Measurements from ENCODE around the gene FAM171A1. TPM values are rescaled to one million over a fixed set of nuclear protein-coding genes. Genes with fewer than 3 reads are reported as not detected.

FAM171A1 gene
- total and polyA plus RNA-seq, 8 donors: 12.4 to 34.1 (median 21.4) TPM

DNA sequence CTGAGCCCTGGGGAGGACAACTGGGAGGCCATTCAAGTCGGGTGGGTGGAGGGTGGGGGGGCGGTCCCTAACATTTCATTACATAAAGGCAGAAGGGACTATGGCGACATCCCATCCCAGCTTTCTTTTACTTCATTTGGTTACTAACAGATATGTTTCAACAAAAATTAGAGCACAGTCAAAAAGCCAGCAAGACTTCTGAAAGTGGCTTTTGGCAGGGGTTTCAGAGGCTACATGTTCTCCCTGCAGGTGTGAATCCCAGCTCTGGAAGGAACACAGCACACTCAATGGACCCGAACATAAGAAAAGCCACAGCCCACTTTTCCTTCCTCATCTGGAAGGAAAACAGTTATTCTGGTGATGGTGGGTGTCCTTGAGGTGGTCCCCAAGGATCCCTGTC lies 7.1 kb downstream of the FAM171A1 start:
- no peak for TF ChIP-seq CTCF (IDR thresholded peaks at IDR 0.05)
- intact Hi-C loops (cut with DNase I): no loop called here
- no peak overlapping the region for H3K27ac ChIP-seq
- DNase-seq (no peak), ATAC-seq (no peak), FAIRE-seq (no peak)
- H3K9me3 ChIP-seq: no peaks in the 10 kb centered on the region
- 92 to 94% methylated on average over 4 of the region's 4 CpGs for WGBS, 2 donors
- no peak overlapping the region for H3K4me3 ChIP-seq
- no peaks in the 10 kb centered on the region for H3K4me1 ChIP-seq
- no peaks in the 10 kb centered on the region for H3K27me3 ChIP-seq
- H3K36me3 ChIP-seq: no peaks in the 10 kb centered on the region

DNA sequence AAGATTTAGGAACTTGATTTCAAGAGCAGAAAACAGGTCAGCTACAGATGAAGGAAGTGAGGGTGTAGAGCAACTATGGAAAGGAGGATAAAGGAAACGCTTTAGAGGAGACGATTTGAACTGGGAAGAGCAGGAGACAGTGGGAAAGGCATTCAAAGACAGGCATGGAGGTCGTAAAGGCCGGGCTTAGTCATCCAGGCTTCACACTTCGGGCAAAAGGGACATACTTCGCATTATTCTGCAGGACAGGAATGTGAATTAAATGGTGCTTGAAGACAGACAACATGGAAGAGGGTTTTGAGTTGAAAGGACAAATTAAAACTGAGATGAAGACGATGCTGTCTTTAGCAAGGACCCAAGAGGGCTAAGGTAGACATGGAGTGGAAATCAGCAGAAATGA lies 8.1 kb downstream of the FAM171A1 start:
- Histone ChIP-seq H3K27ac (no peak overlapping the region), H3K4me1 (no peaks in the 10 kb centered on the region), H3K4me3 (no peak overlapping the region), H3K36me3 (no peaks in the 10 kb centered on the region), H3K9me3 (no peaks in the 10 kb centered on the region), H3K27me3 (no peaks in the 10 kb centered on the region)
- no peak for DNase-seq
- intact Hi-C loops (cut with DNase I): no loop called here
- ATAC-seq: no peak
- TF ChIP-seq CTCF (IDR thresholded peaks at IDR 0.05): no peak
- no peak for FAIRE-seq
- 87 to 91% methylated on average over 7 of the region's 7 CpGs for WGBS, 2 donors

- no peaks in the 10 kb centered on the region for H3K27me3 ChIP-seq
- DNase-seq: no peak
- WGBS, 2 donors: 66% methylated on average over 3 of the region's 3 CpGs
- no peaks in the 10 kb centered on the region for H3K9me3 ChIP-seq
- H3K27ac ChIP-seq: no peak overlapping the region
- no peaks in the 10 kb centered on the region for H3K4me1 ChIP-seq
- FAIRE-seq: no peak
- no peak for ATAC-seq
- no peak overlapping the region for H3K4me3 ChIP-seq
- no peaks in the 10 kb centered on the region for H3K36me3 ChIP-seq
- intact Hi-C loops (cut with DNase I): no loop called here
- no peak for TF ChIP-seq CTCF (IDR thresholded peaks at IDR 0.05)
Measured at GRCh38 chr10:15361131-15361530, 10.0 kb downstream of the FAM171A1 start.

DNA sequence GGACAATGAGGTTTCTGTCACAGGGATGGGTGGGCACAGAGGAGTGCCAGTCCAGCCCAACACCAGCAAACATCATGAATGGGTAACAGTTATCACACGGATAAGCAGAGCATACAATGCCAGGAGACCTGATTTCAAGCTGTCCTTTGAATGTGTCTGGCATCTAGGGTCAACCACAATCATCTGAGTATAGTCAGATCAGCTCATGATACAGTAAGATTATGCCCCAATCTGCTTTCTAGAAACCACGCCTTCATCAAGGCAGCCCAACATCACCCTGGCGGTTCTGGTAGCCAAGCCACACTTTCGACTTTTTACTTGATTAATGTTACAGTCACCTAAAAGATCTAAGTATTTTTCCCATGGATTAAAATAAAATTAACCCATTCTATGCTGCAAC lies 10.5 kb downstream of the FAM171A1 start:
- Histone ChIP-seq H3K27me3 (no peaks in the 10 kb centered on the region), H3K27ac (no peak overlapping the region), H3K9me3 (no peaks in the 10 kb centered on the region), H3K4me3 (no peak overlapping the region), H3K36me3 (no peaks in the 10 kb centered on the region), H3K4me1 (no peaks in the 10 kb centered on the region)
- FAIRE-seq (no peak), DNase-seq (no peak), ATAC-seq (no peak)
- WGBS, 2 donors: 69 to 70% methylated on average over 4 of the region's 4 CpGs
- intact Hi-C loops (cut with DNase I): no loop called here
- TF ChIP-seq CTCF (IDR thresholded peaks at IDR 0.05): no peak

DNA sequence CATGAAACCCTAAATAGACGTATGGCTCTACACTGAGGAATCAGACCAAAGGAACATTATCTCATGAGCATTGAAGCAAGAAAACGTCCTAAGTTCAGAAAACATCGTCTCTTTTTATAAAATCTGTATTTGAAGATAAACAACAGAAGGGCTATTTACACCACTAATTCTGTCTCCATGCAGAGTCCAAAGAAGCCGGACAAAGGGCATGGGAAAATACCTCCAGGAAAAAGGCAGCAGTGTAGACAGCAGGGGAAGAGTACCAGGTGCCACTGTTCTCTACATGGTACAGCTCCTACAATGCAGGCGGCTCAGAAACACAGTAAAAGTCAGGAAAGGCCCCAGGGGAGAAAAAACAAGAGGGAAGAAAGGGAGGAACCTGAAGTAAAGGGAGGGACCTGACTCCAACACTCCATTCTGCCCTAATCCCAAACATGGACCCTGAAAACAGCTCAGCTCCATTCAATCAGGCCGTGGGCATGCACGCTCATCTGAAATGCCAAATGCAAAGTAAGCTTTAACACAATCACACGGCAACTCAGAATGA lies 17.5 kb downstream of the FAM171A1 start:
- H3K27ac ChIP-seq: peak overlapping the region in 3 of 4 donors; percentile 7 to 25 (median 15)
- intact Hi-C loops (cut with DNase I): no loop called here
- FAIRE-seq: no peak

More for the DNA sequence above, 17.5 kb downstream of the FAM171A1 start:
- Histone ChIP-seq H3K36me3 (no peaks in the 10 kb centered on the region), H3K4me1 (peaks cover 0 to 14% (median 9%) of the 10 kb centered on the region in 3 donors), H3K27me3 (no peaks in the 10 kb centered on the region), H3K9me3 (no peaks in the 10 kb centered on the region), H3K4me3 (no peak overlapping the region)
- DNase-seq (no peak), ATAC-seq (peak; percentile 55 to 89 (median 79))
- WGBS, 2 donors: 40 to 49% methylated on average over 8 of the region's 8 CpGs
- no peak for TF ChIP-seq CTCF (IDR thresholded peaks at IDR 0.05)

All from pancreas (tissue), 10 donors.